Measurements from ENCODE around the gene PLPP2.

PLPP2 gene

DNA sequence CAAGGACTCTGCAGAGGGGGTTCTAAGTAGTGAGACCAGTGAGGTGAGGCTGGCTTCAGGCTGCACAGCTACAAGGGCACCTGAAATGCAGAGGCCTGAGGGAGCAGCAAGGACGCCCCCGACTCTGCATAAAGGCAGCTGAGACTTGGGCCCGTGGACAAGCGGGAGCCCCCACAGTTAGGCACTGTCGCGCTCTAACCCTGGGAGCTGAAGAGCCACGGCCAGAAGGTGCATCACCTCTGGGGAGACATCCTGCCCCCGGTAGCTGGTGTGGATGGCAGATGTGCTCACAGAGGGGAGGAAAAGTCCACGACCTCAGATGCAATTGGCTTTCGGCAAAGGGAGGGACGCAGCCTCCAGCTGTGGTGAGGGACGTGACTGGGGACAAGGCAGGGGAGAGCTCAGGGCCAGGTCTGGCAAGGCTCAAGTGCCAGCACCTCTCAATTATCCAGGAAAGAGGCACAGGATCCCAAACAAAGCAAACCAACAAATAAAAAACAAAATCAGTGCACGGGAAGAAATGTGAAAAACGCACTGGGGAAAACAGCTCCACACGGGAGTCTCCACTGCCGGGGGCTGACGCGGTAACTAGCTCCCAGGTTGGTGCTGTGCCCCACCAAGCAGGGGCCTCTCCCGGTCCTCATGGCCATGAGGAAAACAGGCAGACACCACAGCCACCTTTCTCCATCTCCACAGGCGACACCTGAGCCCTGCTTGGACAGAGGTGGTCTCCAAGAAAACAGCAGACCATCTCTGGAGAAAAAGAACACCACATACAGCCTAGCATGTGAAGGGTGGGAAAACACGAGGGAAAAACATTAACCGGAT is 23.0 kb upstream of the PLPP2 start:
- DNase-seq: no peak

GRCh38 chr19:313169-313987 is 22.2 kb upstream of the PLPP2 start:
- no peak for DNase-seq

GRCh38 chr19:311813-312261 is 20.6 kb upstream of the PLPP2 start:
- DNase-seq: no peak

DNA sequence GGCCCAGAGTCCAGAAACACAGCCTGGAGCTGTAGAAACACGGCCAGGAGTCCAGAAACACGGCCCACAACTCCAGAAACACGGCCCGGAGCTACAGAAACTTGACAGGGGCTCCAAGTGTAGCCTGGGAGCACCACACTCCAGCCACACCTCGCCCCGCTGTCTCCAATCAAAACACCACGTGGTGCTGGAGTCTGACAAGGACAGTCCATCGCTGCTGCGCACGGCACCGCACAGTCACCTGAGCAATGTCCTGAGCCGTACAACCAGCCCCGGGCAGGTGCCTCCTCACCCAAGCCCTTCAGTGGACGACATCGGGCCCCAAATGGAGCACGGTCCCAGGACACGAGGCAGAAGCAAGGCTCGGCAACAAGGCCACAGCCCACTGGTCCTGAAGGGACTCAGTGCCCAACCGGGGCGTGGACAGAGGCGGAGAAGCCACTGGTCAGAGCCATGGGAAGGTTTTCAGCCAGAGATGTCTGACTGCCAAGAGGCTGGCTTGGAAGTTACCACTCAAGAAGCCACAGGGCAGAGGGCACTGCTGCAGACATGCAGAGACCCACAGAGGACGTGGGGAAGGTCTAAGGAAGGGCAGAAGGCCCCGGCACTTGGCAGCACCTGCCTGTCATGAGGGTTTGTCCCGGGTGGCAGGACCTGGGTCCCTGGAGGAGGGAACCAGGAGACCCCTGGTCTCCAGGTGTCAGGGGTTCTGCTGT is 19.7 kb upstream of the PLPP2 start:
- DNase-seq: no peak

DNA sequence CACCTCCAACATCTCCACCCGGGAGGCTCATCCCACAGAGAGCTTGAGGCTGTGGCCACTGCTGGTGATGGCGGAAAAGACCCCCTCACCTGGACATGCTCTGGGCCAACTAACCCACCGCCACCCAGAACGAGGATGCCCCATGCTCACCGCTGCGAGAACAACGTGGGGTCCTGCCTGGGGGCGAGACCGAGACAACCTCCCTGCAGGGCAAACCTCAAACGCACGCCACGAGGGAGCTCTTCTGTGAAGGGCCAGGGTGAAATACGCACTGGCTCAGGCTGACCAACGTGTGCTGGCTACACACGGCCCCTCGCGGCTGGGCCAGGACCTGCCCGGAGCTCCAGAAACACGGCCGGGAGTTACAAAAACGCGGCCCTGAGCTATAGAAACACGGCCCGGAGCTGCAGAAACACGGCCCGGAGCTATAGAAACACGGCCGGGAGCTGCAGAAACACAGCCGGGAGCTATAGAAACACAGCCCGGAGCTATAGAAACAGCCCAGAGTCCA is 19.0 kb upstream of the PLPP2 start:
- DNase-seq: no peak

- no peak for DNase-seq
These were observed 18.0 kb upstream of the PLPP2 start for GRCh38 chr19:309206-309565.

GRCh38 chr19:308471-309205 is 17.4 kb upstream of the PLPP2 start:
- no peak for DNase-seq

DNA sequence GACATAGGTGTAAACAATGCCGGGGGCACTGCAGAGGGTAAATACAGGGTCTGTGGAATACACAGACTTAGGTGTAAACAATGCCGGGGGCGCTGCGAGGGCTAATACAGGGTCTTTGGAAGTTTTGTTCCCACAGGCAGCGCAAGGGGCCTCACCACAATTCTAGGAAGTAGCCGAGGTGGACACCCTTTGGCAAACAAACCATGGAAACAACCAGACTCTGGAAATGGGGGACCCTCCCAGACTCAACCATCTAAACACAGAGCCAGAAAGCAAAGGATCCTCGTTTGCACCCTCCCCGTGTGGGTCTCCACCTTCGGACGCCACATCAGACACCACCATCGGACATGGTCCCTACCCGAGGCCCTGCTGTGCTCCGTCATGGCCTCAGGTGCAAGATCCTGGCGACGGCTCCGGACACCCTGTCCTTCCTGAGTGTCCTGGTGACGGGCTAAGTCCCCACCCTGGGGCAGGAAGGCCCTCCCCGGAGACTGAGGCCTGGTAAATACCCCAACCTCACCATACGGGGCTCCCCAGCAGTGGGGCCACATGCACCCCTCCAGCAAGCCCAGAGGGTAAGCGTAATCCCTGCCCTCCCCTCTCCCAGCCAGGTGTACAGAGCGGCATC is 16.7 kb upstream of the PLPP2 start:
- no peak for DNase-seq

DNA sequence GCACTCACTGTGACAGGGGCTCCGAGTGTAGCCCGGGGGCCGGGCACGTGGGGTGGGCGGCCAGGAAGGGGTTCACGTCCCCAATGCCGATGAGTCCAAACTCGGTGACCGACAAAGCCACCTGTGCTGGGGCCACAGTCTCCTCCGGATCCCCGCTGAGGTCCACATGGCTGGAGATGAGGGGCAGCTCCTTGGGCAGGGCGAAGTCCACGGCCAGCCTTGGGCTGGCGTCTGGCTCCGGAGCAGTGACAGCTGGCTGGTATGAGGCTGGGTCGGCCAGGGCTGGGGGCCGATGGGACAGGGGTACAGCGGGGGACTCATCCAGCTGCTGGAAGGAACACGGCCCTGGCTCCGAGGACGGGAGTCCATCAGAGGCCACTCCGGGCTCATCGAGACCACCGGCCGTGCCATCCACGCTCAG is 15.9 kb upstream of the PLPP2 start:
- DNase-seq: no peak

DNA sequence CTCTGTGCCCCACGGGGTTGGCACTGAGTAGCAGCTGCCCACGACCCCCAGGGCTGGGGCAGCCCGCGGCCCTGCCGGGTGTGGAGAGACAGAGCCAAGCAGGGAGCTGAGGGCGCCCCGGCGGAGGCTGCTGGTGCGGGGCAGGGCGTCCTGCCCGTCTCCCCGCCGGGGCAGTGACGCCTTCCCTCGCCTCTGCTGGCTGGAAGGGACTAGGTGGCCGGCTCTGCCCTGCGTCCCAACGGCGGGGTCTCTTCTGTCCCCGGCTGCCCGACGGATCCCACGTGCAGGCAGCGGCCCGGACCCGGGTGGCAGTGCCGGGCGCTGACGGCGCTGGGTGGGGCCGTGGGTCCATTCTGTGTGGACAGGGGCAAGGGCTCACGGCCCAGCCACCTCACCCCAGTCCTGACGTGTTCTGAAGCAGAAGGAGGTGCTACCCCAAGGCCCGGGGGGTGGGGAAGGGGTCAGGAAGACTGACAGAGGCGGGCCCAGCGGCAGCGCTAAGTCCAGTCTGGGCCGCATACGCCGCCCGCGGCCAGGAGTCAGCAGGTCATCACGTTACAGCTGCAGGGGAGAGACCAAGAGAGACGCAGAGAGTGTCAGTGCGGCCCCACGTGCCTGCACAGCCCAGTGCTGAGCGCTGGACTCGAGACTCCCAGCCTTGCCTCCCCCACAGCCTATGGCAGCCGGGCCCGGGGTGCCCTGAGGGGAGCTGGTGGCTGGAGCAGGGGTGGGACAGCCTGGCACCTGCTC is 15.1 kb upstream of the PLPP2 start:
- DNase-seq: no peak

DNA sequence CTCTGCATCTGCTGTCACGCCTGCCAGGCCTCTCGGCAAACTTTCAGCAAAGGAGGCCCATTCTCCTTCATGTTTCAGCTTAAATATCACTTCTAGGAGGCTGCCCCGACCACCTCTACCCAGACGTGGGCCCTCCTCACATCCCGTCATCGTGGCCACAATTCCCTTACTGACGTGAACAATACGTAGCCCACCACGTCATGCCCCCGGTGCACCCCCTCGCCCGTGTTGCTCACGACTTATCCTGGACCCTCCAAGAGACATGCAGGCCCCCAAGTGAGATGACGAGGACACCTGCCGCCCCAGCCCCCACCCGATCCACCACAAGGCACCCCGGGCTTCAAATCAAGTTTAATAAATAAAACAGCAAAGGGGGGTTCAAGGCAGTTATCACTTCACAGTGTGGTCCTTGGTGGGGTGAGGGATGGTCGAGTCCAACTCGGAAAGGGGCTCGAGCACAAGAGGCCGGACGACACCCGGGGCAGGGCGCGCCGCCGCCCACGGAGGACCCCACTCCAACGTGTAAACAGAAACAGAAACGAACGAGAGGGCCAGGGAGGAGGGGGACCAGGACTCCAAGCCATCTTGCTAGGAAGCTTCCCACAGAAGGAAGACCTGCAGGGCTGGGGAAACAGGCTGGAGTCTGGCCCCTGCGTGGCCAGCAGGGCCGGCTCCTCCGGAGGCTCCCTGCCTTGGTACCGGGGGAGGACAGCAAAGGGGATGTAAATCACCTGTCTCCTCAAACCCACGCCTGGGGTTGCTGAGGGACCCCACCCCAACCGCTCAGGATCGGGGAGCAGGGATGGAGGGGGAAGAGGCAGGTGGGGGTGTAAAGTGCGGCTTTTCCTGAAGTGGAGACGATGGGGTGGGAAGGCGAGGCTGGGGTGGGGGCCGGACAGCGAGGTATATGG is 14.3 kb upstream of the PLPP2 start:
- no peak for DNase-seq

DNA sequence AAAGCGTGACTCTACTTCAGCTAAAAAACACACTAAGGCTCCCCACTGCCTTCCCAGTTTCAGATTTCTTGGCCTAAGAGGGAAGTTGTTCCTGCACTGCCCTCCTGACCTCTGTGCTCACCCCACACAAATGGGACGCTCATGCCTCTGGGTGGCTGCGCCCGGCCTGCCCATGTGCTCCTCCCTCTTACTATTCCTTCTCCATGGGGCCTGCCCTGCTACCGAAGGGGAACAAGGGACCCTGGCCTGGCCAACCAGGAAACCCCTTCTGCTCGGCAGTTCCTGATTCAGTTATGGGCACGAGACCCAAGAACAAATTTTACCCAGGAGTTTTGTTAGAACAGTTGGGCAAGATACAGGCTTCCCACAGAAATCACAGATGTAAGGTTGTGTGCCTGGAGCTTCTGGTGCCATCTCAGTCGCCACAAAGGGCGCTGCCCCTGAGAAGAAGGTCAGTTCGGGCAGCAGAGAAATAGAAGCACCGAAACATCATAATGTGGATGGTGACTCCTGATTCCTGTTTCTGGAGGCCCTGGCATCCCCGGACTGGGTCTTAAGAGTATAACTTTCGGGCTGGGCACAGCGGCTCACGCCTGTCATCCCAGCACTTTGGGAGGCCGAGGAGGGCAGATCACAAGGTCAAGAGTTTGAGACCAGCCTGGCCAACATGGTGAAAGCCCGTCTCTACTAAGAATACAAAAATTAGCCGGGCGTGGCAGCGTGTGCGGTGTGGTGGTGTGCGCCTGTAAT is 5.4 kb upstream of the PLPP2 start:
- DNase-seq: no peak

DNA sequence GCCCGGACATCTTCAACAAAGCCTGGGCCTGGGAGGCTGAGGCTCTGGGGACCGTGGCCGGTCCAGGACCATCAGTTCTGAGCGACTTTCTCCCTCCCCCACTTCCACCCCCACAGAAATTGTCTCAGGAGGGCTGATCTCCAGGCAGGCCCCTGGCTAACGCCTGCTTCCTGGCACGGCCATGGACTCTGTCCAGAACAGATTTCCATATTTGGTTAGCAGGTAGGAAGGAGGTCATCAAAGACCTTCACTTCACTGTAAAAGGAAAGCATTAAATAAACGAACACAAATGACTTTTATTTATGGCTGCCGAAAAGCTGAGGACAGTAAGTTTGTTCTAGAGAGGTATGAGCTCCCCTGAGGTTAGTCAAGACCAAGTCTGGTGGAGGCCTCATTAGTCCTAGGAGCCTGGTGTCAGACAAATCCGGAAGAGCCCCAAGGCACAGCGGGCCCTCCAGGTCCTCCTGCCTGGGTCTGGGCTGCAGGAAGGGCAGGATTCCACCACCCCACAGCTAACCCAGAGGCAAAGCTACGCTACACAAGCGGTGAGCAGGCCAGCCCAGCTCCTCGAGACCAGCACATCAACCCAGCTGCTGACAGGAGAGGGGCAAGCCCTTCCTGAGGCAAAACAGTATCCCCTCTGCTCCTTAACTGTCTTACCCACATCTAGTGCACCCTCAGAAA is 4.6 kb upstream of the PLPP2 start:
- no peak for DNase-seq

DNA sequence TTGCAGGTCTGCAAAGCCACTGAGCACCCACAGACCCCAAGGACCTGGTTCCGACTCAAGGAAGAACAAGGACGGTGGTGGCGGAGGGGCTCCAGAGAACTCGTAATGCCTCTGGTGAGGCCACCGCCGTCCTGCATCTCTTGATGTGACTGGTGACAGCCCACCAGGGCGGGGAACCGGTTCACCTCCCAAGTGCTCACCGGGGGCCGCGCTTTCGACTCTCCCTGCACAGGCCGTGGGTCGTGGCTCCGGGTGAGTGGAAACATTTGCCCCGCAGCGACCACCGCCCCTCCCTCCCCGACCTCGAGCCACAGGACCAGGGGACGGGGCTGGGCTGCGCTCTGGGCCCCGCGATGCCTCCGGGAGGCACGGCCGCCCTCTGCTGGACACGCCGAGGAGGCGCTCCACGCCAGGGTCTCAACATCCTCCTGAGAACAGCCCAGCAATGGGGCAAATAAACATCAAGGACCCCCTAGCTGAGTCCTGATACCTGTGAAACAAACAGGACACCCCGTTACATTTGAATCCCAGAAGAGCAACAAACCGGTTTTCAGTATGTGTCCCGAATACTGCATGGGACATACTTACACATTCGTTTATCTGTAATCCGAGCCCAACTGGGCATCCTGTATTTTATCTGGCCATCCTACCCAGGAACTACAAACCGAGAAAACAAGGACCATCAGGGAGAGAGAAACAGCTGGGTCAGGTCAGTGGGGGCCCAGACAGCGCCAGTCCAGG is 3.9 kb upstream of the PLPP2 start:
- DNase-seq: peak; percentile 26

DNA sequence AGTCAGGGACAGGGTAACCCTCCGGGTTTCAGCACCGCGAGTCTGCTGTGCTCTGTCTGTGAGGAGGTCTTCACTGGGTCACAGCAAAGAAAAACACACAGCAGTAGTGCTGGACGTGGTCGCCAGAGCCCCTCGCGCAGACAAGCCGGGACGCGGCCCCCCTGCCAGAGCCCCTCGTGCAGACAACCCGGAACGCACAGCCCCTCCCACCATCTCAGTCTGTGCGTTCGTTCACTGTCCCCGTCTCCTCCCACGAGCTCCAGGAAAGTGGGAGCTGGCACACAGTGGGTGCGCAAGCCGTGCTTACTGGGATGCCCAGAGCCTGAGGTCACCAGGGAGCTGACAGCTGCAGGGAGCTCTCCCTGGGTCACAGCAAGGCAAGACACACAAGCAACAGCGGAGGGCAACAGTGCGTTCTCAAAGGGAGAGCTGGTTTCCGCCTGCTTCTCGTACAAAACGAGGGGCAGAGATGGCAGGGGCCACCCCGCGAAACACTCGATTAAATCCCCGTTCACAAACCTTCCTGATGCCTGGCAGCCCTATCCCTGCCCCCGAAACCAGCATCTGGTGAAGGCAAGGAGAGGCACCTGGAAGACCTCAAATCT is 3.2 kb upstream of the PLPP2 start:
- no peak for DNase-seq

GRCh38 chr19:293436-294110 is 2.4 kb upstream of the PLPP2 start:
- DNase-seq: no peak

GRCh38 chr19:292951-293350 is 1.7 kb upstream of the PLPP2 start:
- no peak for DNase-seq

Measured in stimulated activated naive CD4-positive, alpha-beta T cell treated with Interleukin-2 at 50 U/mL for 16 hours (primary cell).